Hepatocyte (in vitro differentiated cells): ENCODE measurements around the gene VCP.

Experiments
- CTCF ChIP-seq: fragments of 200-600 bp; sonication (generic); IDR thresholded peaks from 2 replicates; pipeline ENCODE4 v1.5.1; 2016; ENCODE audit warnings: antibody characterized with exemption, mild to moderate bottlenecking; ENCODE audit not compliant: poor library complexity
- EZH2 ChIP-seq: fragments of 200-600 bp; sonication (generic); IDR thresholded peaks from 2 replicates; pipeline ENCODE4 v1.6.1; 2016; ENCODE audit warnings: antibody characterized with exemption, mild to moderate bottlenecking, borderline replicate concordance
- EZH2phosphoT487 ChIP-seq: fragments of 200-600 bp; sonication (generic); IDR thresholded peaks from one replicate; pipeline ENCODE4 v1.6.1; 2018; ENCODE audit warnings: antibody characterized with exemption, mild to moderate bottlenecking, low read depth, moderate library complexity; ENCODE audit not compliant: unreplicated experiment, severe bottlenecking

GRCh38 chr9:35108461-35108860 lies 36.0 kb upstream of the VCP start:
- TF ChIP-seq CTCF (no peak), EZH2 (no peak), EZH2phosphoT487 (no peak)
